Right forelimb (tissue), 1 donor: Measurements from ENCODE around the gene SGCA.

Experiments
- DNase-seq: peaks from one replicate; pipeline ENCODE4 v3.0.0-alpha.2; 2018

Gene SGCA

GRCh38 chr17:50196036-50196435 is 30.2 kb downstream of the SGCA start:
- DNase-seq: no peak

- DNase-seq: no peak
Measured at GRCh38 chr17:50196826-50197225, 31.0 kb downstream of the SGCA start.

- DNase-seq: no peak
Measured at GRCh38 chr17:50198026-50198669, 32.3 kb downstream of the SGCA start.

- DNase-seq: no peak
Measured at GRCh38 chr17:50199211-50199802, 33.5 kb downstream of the SGCA start.

GRCh38 chr17:50199803-50200456 is 34.1 kb downstream of the SGCA start:
- no peak for DNase-seq

GRCh38 chr17:50200457-50201275 is 34.9 kb downstream of the SGCA start:
- peak; percentile 95 for DNase-seq

- peak; percentile 96 for DNase-seq
Measured at GRCh38 chr17:50201276-50201854, 35.6 kb downstream of the SGCA start, which contains the start of gene COL1A1. Gene COL1A1 (minus strand): TSS chr17:50201631. CDS start chr17:50201513, 118 bp downstream.

- DNase-seq: peak; percentile 90
Measured at GRCh38 chr17:50203086-50203485, 37.3 kb downstream of the SGCA start.

GRCh38 chr17:50203604-50204345 is 38.0 kb downstream of the SGCA start:
- peak; percentile 92 for DNase-seq

- no peak for DNase-seq
Measured at GRCh38 chr17:50204431-50204830, 38.6 kb downstream of the SGCA start.

- DNase-seq: peak; percentile 45
Measured at GRCh38 chr17:50205111-50205962, 39.5 kb downstream of the SGCA start.

GRCh38 chr17:50205963-50206505 is 40.2 kb downstream of the SGCA start:
- no peak for DNase-seq

GRCh38 chr17:50206604-50207293 is 40.9 kb downstream of the SGCA start:
- DNase-seq: peak; percentile 87

- DNase-seq: no peak
Measured at GRCh38 chr17:50207315-50207714, 41.5 kb downstream of the SGCA start.

GRCh38 chr17:50207792-50208567 is 42.2 kb downstream of the SGCA start:
- no peak for DNase-seq

GRCh38 chr17:50208611-50209061 is 42.8 kb downstream of the SGCA start:
- no peak for DNase-seq

- DNase-seq: no peak
Measured at GRCh38 chr17:50209133-50209471, 43.3 kb downstream of the SGCA start.

- peak; percentile 98 for DNase-seq
Measured at GRCh38 chr17:50209472-50210239, 43.9 kb downstream of the SGCA start.
